ENCODE measurements around the gene MTHFSD. TPM values are rescaled to one million over a fixed set of nuclear protein-coding genes. Genes with fewer than 3 reads are reported as not detected.

Gene MTHFSD
- total and polyA plus RNA-seq, 9 donors, result 11.0 to 24.9 (median 21.8) TPM

DNA sequence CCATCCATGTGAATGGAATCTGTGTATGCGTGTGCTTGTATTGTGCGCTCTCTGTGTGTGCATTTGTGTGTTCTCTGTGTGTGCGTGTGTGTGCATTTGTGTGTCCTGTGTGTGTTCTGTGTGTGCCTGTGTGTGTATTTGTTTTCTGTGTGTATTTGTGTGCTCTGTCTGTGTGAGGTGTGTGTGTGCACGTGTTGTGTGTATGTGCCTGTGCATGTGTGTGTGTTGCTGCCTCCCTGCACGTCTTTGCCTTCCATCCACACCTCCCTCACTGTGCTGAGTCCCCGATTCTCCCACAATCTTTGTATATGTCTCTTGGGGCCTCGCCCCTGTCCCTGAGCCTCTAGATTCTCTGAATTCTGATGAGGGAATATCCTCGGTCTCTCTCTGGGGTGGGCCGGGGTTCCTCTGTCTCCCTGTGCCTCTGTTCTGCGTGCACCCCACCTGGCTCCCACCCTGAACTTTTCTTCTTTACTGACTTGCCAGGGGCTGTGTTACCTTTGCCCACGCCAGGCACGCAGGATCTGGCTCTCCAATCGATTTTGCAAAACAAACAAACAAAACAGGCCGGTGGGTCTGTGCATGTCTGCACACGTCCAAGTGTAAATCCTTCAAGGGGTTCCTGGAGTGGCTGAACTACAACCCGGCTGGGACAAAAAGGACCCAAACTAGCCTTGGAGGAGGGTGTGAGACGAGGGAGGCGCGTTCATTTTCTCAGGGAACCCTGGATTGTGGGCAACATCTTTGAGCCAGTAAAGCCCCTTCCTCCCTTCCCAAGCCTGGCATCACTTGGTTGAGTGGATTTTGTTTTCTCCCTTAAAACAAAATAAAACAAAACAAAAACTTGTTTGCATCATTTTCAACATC, 52.8 kb downstream of the MTHFSD start:
- no peak for DNase-seq
- Histone ChIP-seq H3K9me3 (no peaks in the 10 kb centered on the region), H3K4me1 (ENCODE audit: insufficient read depth) (peaks cover 2% of the 10 kb centered on the region), H3K4me3 (no peak overlapping the region), H3K27ac (no peak overlapping the region), H3K27me3 (peaks cover 2% of the 10 kb centered on the region), H3K36me3 (no peaks in the 10 kb centered on the region)
- intact Hi-C loops (cut with DNase I), result no loop called here
- TF ChIP-seq POLR2A (IDR thresholded peaks at IDR 0.05) (no peak), EP300 (IDR thresholded peaks at IDR 0.05) (no peak)
- TF ChIP-seq, protein P1, sequence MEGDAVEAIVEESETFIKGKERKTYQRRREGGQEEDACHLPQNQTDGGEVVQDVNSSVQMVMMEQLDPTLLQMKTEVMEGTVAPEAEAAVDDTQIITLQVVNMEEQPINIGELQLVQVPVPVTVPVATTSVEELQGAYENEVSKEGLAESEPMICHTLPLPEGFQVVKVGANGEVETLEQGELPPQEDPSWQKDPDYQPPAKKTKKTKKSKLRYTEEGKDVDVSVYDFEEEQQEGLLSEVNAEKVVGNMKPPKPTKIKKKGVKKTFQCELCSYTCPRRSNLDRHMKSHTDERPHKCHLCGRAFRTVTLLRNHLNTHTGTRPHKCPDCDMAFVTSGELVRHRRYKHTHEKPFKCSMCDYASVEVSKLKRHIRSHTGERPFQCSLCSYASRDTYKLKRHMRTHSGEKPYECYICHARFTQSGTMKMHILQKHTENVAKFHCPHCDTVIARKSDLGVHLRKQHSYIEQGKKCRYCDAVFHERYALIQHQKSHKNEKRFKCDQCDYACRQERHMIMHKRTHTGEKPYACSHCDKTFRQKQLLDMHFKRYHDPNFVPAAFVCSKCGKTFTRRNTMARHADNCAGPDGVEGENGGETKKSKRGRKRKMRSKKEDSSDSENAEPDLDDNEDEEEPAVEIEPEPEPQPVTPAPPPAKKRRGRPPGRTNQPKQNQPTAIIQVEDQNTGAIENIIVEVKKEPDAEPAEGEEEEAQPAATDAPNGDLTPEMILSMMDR (IDR thresholded peaks at IDR 0.05), result no peak
- 12 to 20% (median 15%) methylated on average over 19 of the region's 19 CpGs for WGBS, 3 donors

DNA sequence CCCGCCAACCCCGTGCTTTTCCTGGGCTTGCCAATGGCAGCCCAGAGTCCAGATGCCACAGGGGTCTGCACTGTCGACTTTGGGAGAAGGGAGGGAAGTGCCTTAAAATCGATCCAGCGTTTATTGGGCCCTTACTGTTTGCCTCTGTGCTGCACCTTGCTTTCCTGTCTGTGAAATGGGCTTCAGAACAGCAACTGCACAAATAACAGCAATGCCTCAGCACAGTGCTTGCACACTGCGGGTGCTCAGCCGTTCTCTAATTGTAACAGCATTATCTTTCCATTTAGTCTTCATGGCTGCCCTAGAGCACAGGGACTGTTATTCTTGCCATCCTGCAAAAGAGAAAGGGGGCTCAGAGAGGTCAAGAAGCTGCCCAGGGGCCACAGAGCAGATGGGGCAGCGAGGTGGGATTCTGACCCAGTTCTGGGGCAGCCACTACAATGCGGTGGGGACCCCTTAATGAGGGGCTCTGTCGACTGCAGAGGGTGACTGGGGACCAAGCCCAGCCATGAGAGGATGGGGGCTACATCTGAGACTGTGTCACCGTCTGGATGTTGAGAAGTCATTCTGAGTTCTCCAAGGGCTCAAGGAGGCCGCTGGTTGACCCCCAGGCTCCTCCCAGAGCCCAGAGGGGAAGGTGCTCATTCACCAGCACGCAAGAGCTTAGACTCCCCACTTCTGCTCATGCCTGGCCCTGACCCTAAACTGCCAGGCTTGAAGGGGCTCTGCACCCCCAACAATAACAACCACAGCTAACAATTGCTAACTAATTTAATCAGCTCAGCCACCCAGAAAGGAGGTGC, 54.1 kb downstream of the MTHFSD start:
- DNase-seq, result no peak
- H3K4me3 ChIP-seq, result no peak overlapping the region

DNA sequence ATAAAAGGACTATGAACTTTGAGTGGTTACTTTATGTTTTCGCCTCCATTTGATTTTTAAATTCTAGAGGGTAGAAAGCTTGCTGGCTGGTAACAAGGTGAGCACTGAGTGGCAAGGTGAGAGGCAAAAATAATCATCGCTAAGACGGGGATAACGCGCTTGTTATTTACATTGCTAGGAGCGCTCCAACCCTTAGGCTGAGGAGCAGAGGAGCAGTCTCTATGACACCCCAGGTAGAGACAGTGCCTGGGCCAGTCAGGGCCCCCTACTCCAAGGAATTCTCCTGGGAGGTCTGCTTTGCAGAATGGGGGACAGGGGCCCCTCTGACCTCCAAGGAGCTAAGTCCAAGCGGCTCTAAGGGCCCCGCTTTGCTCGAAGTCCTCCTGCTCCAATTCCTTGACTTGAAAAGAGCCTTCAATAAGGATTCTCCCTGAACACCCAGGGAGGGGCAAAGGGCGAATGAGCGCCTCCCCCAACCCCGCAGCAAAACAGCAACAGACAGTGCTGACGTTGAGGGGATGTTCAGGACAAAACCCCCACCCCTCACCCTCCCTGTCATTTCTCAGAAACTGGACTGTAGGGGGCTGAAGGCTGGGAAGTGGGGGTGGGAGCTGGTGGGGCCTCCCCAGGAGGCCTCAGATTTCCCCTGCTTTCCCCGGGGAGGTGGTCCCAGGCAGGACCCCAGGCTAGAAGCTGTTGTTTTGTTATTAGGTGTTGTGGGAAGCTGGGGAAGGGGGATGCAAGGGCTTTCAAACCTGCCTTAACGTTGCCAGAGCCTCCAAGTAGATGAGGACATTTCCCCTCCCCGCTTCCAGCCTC, 54.9 kb downstream of the MTHFSD start:
- DNase-seq, result no peak
- TF ChIP-seq EP300 (IDR thresholded peaks at IDR 0.05) (no peak), POLR2A (IDR thresholded peaks at IDR 0.05) (no peak)
- TF ChIP-seq, protein P1 (IDR thresholded peaks at IDR 0.05), result no peak
- 8 to 11% (median 8%) methylated on average over 16 of the region's 16 CpGs for WGBS, 3 donors
- peaks cover under 1% of the 10 kb centered on the region for H3K4me1 ChIP-seq (ENCODE audit: insufficient read depth)
- no peaks in the 10 kb centered on the region for H3K36me3 ChIP-seq
- intact Hi-C loops (cut with DNase I), result no loop called here
- no peak overlapping the region for H3K4me3 ChIP-seq
- no peaks in the 10 kb centered on the region for H3K9me3 ChIP-seq
- peaks cover 2% of the 10 kb centered on the region for H3K27me3 ChIP-seq
- no peak overlapping the region for H3K27ac ChIP-seq

More for the DNA sequence above, 54.1 kb downstream of the MTHFSD start:
- Histone ChIP-seq H3K9me3 (no peaks in the 10 kb centered on the region), H3K27me3 (peaks cover 2% of the 10 kb centered on the region), H3K27ac (no peak overlapping the region), H3K36me3 (no peaks in the 10 kb centered on the region), H3K4me1 (ENCODE audit: insufficient read depth) (peaks cover 2% of the 10 kb centered on the region)
- intact Hi-C loops (cut with DNase I), result no loop called here
- TF ChIP-seq EP300 (IDR thresholded peaks at IDR 0.05), result no peak
- TF ChIP-seq, protein P1 (IDR thresholded peaks at IDR 0.05), result no peak
- no peak for TF ChIP-seq POLR2A (IDR thresholded peaks at IDR 0.05)
- WGBS, 3 donors, result 7 to 8% (median 7%) methylated on average over 13 of the region's 13 CpGs

DNA sequence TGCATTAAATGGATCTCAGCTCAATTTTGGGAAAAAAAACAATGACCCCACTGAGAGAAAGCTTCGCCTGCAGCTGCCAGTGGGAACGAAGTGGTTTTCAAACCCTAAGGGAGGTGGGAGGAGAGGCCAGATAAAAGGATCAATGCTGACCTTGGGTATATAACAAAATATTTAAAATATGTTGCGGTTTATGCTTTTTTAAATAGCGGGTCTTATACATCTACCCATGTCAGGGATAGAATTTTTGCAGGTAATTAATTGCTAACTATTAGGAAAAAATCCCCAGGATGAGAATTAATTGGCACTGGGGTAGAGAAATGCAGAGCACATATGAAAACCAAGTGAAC, 55.6 kb downstream of the MTHFSD start:
- no peaks in the 10 kb centered on the region for H3K36me3 ChIP-seq
- DNase-seq, result no peak
- TF ChIP-seq EP300 (IDR thresholded peaks at IDR 0.05) (no peak), POLR2A (IDR thresholded peaks at IDR 0.05) (no peak)
- TF ChIP-seq, protein P1 (IDR thresholded peaks at IDR 0.05), result no peak
- H3K27ac ChIP-seq, result no peak overlapping the region
- no peaks in the 10 kb centered on the region for H3K4me1 ChIP-seq (ENCODE audit: insufficient read depth)
- WGBS, 3 donors, result 8 to 16% (median 8%) methylated on average over 4 of the region's 4 CpGs
- intact Hi-C loops (cut with DNase I), result no loop called here
- no peaks in the 10 kb centered on the region for H3K9me3 ChIP-seq
- no peaks in the 10 kb centered on the region for H3K27me3 ChIP-seq
- no peak overlapping the region for H3K4me3 ChIP-seq

Data from ovary (tissue), 9 donors.